IPS-20b (cell line): ENCODE data around the gene BCAR3.

Experiments
- H3K27ac ChIP-seq: one replicate; pipeline ENCODE4 v1.5.1; 2013; ENCODE audit warnings: low read length
- H3K27me3 ChIP-seq: 2 replicates; pipeline ENCODE4 v1.6.1; 2013; ENCODE audit warnings: mild to moderate bottlenecking, low read length, inconsistent platforms; ENCODE audit not compliant: insufficient read depth
- H3K36me3 ChIP-seq: 2 replicates; pipeline ENCODE4 v1.6.1; 2013; ENCODE audit warnings: low read depth, mild to moderate bottlenecking, inconsistent platforms, low read length, moderate library complexity; ENCODE audit not compliant: insufficient read depth
- H3K4me1 ChIP-seq: 2 replicates; pipeline ENCODE4 v1.6.1; 2013; ENCODE audit warnings: mild to moderate bottlenecking, control low read depth, inconsistent platforms, low read length, moderate library complexity; ENCODE audit not compliant: insufficient read depth
- H3K4me3 ChIP-seq: 2 replicates; pipeline ENCODE4 v1.5.1; 2013; ENCODE audit warnings: mild to moderate bottlenecking, low read length, inconsistent platforms
- H3K9ac ChIP-seq: 2 replicates; pipeline ENCODE4 v1.6.1; 2013; ENCODE audit warnings: low read depth, mild to moderate bottlenecking, inconsistent platforms, low read length, moderate library complexity
- H3K9me3 ChIP-seq: 2 replicates; pipeline ENCODE4 v1.6.1; 2013; ENCODE audit warnings: mild to moderate bottlenecking, low read depth, low read length, inconsistent platforms; ENCODE audit not compliant: insufficient read depth

BCAR3 gene

DNA sequence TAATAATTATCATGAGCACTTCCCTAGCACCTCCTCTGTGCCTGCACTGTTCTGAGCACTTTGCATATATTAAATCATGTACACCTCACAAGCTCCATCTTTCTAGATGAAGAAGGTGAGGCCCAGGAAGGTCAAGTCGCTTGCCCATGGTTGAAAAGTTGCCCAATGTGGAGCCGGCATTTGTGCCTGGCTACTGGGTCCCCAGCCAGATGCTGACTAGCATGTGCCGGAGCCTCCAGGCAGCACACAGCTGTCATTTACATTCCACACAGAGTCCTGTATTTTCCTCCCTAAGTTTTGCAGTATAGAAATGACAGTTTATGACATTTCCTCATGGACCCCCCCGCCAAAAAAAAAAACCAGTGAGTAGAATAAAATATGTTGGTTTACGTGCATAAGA, 94.3 kb downstream of the BCAR3 start:
- Histone ChIP-seq H3K9me3 (no peaks in the 10 kb centered on the region), H3K27ac (no peak overlapping the region), H3K4me1 (no peaks in the 10 kb centered on the region), H3K4me3 (no peak overlapping the region), H3K9ac (no peak overlapping the region), H3K36me3 (peaks cover 23% of the 10 kb centered on the region), H3K27me3 (no peaks in the 10 kb centered on the region)

GRCh38 chr1:93585059-93585966, 96.3 kb downstream of the BCAR3 start:
- H3K9ac ChIP-seq: no peak overlapping the region

DNA sequence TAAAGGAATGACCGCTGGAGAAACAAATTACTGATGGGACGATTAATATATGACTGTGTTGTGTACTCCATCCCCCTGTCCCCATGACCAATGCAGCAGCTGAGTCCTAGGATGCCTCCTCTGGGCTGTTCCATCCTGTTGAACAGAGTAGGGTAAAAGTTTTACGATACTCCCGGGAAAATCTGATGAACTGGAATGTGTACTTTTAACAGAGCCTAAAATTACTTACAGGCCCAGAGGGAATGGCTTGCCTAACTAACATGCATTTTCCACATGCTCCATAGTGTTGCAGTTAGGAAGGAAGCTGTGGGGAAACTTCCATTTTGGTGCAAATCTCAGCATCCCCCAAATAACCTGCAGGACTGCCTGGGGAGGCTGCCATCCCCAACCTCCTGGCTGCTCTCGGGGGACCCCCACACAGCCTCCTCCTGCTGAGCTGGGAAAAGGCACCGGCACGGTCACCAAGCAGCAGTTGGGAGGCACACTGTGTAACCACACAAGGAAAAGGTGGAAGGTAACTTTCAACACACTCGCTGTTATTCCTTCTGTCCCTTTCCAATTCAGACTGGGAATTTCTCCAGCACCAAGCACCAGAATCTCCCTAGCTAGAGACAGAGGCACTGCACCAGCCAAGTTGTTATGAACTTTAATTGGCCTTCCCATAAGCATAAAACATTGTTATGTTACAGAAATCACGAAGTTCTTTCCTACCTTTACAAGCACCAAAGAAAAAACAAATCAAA, 97.2 kb downstream of the BCAR3 start:
- H3K36me3 ChIP-seq: peaks cover 26% of the 10 kb centered on the region
- H3K27ac ChIP-seq: no peak overlapping the region
- no peak overlapping the region for H3K4me3 ChIP-seq
- no peak overlapping the region for H3K9ac ChIP-seq
- no peaks in the 10 kb centered on the region for H3K4me1 ChIP-seq
- H3K27me3 ChIP-seq: no peaks in the 10 kb centered on the region
- H3K9me3 ChIP-seq: no peaks in the 10 kb centered on the region

More at GRCh38 chr1:93585059-93585966, 96.3 kb downstream of the BCAR3 start:
- H3K9me3 ChIP-seq: no peaks in the 10 kb centered on the region
- no peaks in the 10 kb centered on the region for H3K4me1 ChIP-seq
- H3K36me3 ChIP-seq: peaks cover 31% of the 10 kb centered on the region
- no peaks in the 10 kb centered on the region for H3K27me3 ChIP-seq
- H3K27ac ChIP-seq: no peak overlapping the region
- H3K4me3 ChIP-seq: no peak overlapping the region

- Histone ChIP-seq H3K36me3 (peaks cover 22% of the 10 kb centered on the region), H3K4me3 (no peak overlapping the region), H3K9ac (no peak overlapping the region), H3K27ac (no peak overlapping the region), H3K9me3 (no peaks in the 10 kb centered on the region), H3K4me1 (no peaks in the 10 kb centered on the region), H3K27me3 (no peaks in the 10 kb centered on the region)
These were observed 99.5 kb downstream of the BCAR3 start for GRCh38 chr1:93581917-93582850.

DNA sequence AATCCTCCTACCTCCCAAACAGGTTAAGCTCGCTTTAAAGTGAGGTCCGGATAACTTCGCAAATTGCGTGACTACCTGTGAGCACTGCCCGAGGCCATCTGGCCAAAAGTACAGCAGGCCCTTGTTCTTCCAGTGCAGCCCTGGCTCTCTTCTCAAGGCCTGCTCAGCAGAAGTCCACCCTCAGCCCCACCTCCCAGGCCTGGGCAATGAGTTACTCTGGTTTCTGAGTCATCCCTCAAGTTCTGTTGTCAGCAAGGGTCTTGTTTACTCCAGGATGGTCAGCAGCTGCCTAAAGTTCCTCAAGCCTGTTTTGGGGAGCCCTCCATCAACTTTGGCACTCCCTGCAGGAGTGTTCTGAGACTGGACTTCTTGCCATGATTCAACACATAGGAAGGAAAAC, 101.7 kb downstream of the BCAR3 start:
- H3K9me3 ChIP-seq: no peaks in the 10 kb centered on the region
- no peaks in the 10 kb centered on the region for H3K27me3 ChIP-seq
- H3K36me3 ChIP-seq: peaks cover 34% of the 10 kb centered on the region
- no peak overlapping the region for H3K4me3 ChIP-seq
- H3K4me1 ChIP-seq: 0 out of 2 replicates have a peak, but pooled peaks cover 2% of the 10 kb centered on the region
- no peak overlapping the region for H3K9ac ChIP-seq
- no peak overlapping the region for H3K27ac ChIP-seq

DNA sequence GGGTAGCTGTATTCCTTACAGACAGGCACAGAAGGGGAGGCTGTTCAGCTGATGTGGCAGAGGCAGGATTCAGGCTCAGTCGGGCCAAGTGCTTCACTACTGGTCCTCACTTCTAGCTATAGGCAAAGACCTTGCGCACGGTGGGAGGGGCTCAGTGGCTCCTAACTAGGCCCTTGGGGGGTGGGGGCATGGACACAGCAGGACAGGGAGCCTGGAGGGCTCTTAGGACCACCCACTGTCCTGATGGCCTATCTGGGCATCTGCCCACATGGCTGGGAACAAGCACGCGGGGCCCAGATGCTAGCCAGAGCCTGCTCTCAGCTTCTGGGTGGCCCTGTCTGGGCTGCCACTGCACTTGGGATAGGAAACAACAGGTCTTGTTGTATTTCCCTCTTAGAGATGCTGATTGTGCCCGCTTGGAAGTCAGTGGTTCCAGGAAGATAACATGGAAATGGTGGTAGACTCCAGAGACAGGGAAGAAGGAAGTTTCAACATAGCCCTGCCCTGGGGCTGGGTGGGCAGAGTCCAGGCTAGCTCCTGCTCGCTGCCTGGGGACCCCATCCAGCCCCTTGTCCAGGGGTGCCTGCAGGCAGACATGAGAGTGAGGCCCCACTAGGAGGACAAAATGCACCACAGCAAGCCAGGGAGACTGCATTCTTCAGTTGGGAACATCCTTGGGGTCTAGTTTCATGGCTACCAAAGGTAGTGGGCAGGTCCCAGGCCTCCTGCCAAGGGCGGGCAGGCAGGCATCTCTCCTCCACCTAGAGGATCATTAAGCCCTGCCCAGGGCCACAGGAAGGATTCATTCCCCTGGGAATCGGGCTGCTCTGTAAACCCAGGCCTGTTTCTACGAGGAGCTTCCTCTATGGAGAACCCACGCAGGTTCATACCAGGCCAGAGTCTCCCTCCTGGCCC, 102.5 kb downstream of the BCAR3 start:
- Histone ChIP-seq H3K4me3 (no peak overlapping the region), H3K27me3 (no peaks in the 10 kb centered on the region), H3K4me1 (0 out of 2 replicates have a peak, but pooled peaks cover 2% of the 10 kb centered on the region), H3K36me3 (peaks cover 41% of the 10 kb centered on the region), H3K9ac (no peak overlapping the region), H3K9me3 (no peaks in the 10 kb centered on the region), H3K27ac (no peak overlapping the region)

DNA sequence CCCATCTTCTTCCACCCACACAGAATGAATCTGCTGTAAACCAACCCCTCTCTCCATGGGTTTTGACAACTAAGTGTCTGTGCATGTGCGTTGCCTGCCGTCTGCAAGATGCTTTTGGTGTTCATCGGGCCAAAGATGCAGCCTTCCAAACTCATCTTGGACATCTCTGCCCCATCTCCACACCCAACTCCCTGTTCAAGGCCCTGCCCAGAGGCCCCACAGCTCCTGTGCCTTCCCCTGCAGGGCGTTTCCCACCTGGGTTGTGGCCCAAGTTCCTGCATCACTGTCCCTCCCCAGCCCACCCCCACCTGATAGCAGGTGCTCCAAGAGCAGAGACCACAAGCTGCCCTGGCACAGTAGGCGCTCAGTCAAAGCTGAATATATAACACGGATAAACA, 103.2 kb downstream of the BCAR3 start:
- no peak overlapping the region for H3K4me3 ChIP-seq
- 0 out of 2 replicates have a peak, but pooled peaks cover 2% of the 10 kb centered on the region for H3K4me1 ChIP-seq
- peaks cover 38% of the 10 kb centered on the region for H3K36me3 ChIP-seq
- H3K27me3 ChIP-seq: no peaks in the 10 kb centered on the region
- no peaks in the 10 kb centered on the region for H3K9me3 ChIP-seq
- H3K9ac ChIP-seq: no peak overlapping the region
- no peak overlapping the region for H3K27ac ChIP-seq

GRCh38 chr1:93577536-93578432, 103.9 kb downstream of the BCAR3 start:
- H3K27ac ChIP-seq: no peak overlapping the region
- H3K36me3 ChIP-seq: peaks cover 37% of the 10 kb centered on the region
- no peaks in the 10 kb centered on the region for H3K27me3 ChIP-seq
- H3K4me3 ChIP-seq: no peak overlapping the region
- peaks cover 2% of the 10 kb centered on the region; the same call in 1 of the 2 replicates for H3K4me1 ChIP-seq
- H3K9ac ChIP-seq: no peak overlapping the region
- no peaks in the 10 kb centered on the region for H3K9me3 ChIP-seq

- Histone ChIP-seq H3K4me3 (no peak overlapping the region), H3K4me1 (peaks cover 12% of the 10 kb centered on the region; the same call in 1 of the 2 replicates), H3K27me3 (no peaks in the 10 kb centered on the region), H3K36me3 (peaks cover 32% of the 10 kb centered on the region), H3K9me3 (no peaks in the 10 kb centered on the region), H3K9ac (no peak overlapping the region), H3K27ac (no peak overlapping the region)
These were observed 104.9 kb downstream of the BCAR3 start for GRCh38 chr1:93576746-93577145.

- H3K36me3 ChIP-seq: peaks cover 35% of the 10 kb centered on the region
- no peak overlapping the region for H3K9ac ChIP-seq
- H3K9me3 ChIP-seq: no peaks in the 10 kb centered on the region
- H3K4me3 ChIP-seq: no peak overlapping the region
- H3K27ac ChIP-seq: no peak overlapping the region
- H3K27me3 ChIP-seq: no peaks in the 10 kb centered on the region
- peaks cover 13% of the 10 kb centered on the region; the same call in 1 of the 2 replicates for H3K4me1 ChIP-seq
These were observed 105.3 kb downstream of the BCAR3 start for GRCh38 chr1:93576346-93576745.
